Stimulated activated CD8-positive, alpha-beta memory T cell treated with anti-CD3 and anti-CD28 coated beads, Interleukin-4, amount 100 ng/mL, for 4 hours (primary cell): ENCODE data around the gene MAGEA9B.
"Not testable (repeated sequence)": the region's sequence is repeated elsewhere in the genome, so short reads cannot be mapped to it uniquely, and the experiment has no call there.

Experiments used
- DNase-seq, 2 donors: peaks; one replicate each; pipeline ENCODE4 v3.0.0-alpha.2; 2020; ENCODE audit warnings: low read depth in 2 of 2, low spot score in 1 of 2

The MAGEA9B gene

DNA sequence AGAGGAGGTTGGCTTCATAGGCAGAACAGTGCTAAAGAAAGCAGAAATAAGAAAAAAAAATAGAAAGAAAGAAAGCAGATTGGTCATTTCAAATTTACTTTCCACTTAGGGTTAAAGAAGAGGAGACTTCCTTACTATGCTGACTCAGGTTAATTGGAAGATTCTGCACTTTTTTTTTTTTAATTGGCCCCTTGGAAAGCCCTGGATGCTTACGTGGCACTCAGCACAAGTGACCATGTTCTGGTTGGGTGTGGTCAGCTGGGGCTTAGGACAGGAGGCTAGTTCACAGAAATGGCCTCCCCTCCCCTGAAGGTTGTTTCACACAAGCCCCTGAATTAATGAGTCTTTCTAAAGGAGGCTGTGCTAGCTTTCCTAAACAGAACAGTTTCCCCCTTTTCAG, 14.5 kb downstream of the MAGEA9B start:
- no peak for DNase-seq

DNA sequence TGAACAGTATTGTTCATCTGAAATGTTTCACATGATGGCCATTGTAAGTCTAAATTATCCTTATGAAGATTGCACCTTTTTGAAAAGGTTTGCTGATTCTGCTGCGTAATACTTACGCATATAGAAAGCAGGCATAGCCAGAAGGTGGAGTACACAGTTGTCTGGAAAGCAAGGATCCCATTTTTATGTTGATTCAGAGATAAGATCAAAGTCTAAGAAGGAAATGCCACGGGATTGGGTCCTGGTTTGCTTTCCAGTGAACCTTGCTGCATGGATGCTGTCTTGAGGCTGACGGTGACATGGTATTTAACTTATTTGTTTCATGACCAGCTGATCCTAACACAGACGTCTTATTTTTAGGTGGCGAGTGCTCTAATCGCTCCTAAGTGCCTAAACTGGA, 15.5 kb downstream of the MAGEA9B start:
- no peak for DNase-seq

- DNase-seq, result no peak
Observed at GRCh38 chrX:149570668-149571067, 16.6 kb downstream of the MAGEA9B start.

- no peak for DNase-seq
Observed at GRCh38 chrX:149569770-149570169, 17.5 kb downstream of the MAGEA9B start.

DNA sequence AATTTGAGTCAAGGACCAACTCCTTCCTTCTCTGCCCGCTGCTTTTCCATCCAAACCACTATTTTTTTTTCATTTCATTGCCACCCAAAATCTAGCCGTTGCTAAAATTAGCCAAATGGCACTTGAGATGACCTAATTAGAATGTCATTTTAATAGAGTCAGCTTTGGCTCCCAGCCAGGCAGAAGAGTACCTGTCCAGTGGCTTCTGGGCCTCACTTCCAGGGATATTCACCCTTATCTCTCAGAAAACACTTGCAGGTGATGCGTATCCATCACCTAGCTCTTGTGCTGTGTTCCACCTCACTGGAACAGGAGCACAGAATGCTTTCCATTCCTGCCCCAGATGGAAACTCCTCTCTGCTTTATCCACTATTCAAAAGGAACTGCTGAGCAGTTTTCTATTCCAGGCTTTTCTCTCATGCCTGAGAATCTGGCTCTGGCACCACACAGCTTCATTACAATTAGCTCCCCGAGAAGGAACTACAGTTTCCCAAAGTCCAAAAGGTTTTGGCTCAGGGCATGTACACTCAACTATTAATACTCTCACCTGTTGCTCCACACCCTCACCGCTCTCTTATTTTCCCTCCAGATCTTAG, 18.5 kb downstream of the MAGEA9B start:
- DNase-seq, result no peak

GRCh38 chrX:149567621-149568417, 19.4 kb downstream of the MAGEA9B start:
- DNase-seq, result no peak

- DNase-seq, result no peak
Observed at GRCh38 chrX:149563359-149563758, 23.9 kb downstream of the MAGEA9B start.

- not testable (repeated sequence) for DNase-seq
Observed at GRCh38 chrX:149555251-149555650, 32.0 kb downstream of the MAGEA9B start.

- not testable (repeated sequence) for DNase-seq
Observed at GRCh38 chrX:149551939-149552248, 35.4 kb downstream of the MAGEA9B start.

DNA sequence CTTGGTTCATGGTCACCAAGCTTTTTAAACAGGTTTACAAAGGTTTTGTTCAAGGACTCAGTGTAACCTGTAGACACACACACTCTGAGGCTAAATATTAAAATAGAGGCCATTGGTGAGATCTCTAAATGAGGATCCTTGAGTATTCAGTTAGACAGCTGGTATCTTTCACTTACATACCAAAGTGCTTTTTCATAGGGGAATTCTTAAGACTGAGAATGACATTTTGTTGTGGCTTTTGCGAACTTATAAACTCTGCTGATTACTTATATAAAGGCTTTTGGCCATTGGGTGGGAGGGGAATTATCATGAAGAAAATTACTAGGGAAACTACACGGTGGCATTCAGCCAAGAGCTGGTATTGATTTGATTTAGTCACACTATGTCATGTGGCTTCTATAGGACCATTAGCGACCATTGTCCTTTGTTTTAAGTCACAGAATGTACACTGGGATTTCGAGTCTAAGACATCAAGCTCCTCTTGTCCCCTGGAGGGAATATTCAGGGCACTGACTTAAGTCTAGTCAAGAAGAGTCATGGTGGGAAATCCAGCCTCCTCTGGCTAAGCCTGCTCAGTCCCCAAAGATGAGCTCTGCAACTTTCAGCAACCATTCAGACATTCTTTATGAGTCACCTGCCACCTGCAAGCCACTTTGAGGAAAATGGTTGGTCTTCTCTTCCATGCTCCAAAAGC, 35.9 kb downstream of the MAGEA9B start:
- not testable (repeated sequence) for DNase-seq

- DNase-seq, result not testable (repeated sequence)
Observed at GRCh38 chrX:149550454-149550853, 36.8 kb downstream of the MAGEA9B start.

GRCh38 chrX:149549701-149550100, 37.6 kb downstream of the MAGEA9B start, which contains the start of gene HSFX3:
HSFX3 (minus strand) TSS chrX:149549924; CDS start chrX:149549852, 72 bp downstream.
- not testable (repeated sequence) for DNase-seq

GRCh38 chrX:149547782-149548181, 39.5 kb downstream of the MAGEA9B start:
- DNase-seq, result not testable (repeated sequence)

DNA sequence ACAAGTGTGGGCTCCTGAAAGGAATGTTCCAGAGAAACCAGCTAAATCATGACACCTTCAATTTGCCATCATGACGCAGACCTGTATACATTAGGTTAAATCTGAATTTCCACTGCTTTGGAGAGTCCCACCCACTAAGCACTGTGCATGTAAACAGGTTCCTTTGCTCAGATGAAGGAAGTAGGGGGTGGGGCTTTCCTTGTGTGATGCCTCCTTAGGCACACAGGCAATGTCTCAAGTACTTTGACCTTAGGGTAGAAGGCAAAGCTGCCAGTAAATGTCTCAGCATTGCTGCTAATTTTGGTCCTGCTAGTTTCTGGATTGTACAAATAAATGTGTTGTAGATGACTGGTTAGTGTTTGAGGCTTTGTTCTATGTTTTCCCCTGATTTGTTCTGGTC, 40.3 kb downstream of the MAGEA9B start:
- DNase-seq, result not testable (repeated sequence)

- not testable (repeated sequence) for DNase-seq
Observed at GRCh38 chrX:149545545-149546543, 41.4 kb downstream of the MAGEA9B start.

GRCh38 chrX:149541521-149542047, 45.7 kb downstream of the MAGEA9B start:
- DNase-seq, result no peak

DNA sequence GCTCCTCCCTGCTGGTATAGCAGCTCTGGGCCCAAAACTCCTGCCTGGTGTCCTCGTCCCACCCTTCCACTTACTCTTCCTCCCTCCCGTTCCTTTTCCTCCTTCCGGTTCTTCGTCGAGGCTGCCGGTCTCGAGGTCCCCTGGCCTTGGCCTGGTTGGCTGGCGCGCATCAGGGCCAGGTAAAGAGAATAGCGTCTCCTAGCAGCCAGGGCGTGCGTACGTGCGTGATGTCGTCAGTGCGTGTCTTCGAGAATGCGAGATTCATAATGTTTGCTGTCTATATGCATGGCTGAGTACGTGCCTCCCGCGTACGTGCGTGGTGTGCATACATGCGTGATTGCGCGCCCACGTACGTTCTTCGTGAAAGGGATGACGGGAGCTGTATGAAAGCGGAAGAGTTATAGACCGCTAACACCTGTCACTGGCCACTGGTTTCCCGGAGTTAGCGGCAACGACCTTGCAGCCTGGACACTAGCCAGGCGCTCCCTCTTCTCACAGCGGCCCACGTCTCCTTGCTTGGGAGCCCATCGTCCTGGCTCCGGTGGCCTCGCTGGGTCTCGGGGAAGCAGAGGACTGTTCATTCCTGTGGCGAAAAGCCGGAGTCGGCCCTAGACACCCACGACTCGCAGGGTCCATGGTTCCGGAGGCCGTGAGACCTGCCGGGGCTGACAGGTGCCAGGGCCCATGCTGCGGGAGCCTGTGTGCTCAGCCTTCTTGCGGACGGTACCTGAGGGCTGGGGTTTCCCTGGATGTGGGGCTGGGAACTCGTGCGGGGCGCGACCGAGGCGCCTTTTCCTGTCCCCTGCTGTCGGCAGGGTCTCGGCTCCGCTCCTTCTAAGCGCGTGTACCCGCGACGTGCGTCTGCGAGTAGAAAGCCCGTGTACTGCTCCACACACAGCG, 46.4 kb downstream of the MAGEA9B start, which contains the start of gene EOLA1:
TSS of gene EOLA1 (plus strand) at position 392 of the 900 bp plus-strand sequence. CDS start 4,619 bp downstream, outside the sequence.
- peak; percentile 72 to 84 for DNase-seq

DNA sequence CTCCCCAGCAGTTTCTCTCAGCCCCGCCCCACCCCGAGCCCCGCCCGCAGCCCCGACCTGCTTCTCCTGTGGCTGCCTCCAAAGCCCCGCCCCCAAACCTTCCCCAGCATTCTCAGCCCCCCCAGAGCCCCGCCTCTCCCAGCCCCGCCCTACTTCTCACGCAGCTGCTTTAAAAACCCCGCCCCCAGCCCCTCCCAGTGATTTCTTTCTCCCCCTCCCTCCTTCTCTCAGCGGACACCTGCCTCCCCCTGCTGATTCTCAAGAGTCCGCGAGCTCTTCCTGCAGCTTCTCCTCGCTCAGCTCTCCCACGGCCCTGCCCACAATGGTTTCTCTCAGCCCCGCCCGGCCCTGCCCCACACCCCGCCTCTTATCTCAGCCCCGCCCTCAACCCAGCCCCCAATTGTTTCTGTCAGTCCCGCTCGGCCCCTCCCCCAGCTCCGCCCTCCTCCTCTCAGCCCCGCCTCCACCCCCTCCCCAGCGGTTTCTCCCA, 47.1 kb downstream of the MAGEA9B start:
- peak; percentile 75 to 84 for DNase-seq
